Astrocyte (in vitro differentiated cells and primary cell): ENCODE results near the gene ABHD13. TPM values are rescaled to one million over a fixed set of nuclear protein-coding genes. Genes with fewer than 3 reads are reported as not detected.

Experiments
- DNase-seq: peaks from one replicate; pipeline ENCODE4 v3.0.0-alpha.2; 2010; ENCODE audit warnings: low read depth
- FAIRE-seq: peaks from 2 replicates; lab custom pipeline; 2011; peaks lifted over from hg19 to GRCh38; lab: Jason Lieb, UNC
- H2AFZ ChIP-seq: 2 replicates; pipeline ENCODE4 v1.6.0; 2012; ENCODE audit warnings: low read depth, low read length, inconsistent platforms
- H3K27ac ChIP-seq: 2 replicates; pipeline ENCODE4 v1.5.1; 2011; ENCODE audit warnings: low read depth, low read length, inconsistent platforms
- H3K27me3 ChIP-seq: 2 replicates; pipeline ENCODE4 v1.6.0; 2011; ENCODE audit warnings: low read length, inconsistent platforms; ENCODE audit not compliant: insufficient read depth
- H3K36me3 ChIP-seq: 2 replicates; pipeline ENCODE4 v1.5.1; 2011; ENCODE audit warnings: low read length, inconsistent platforms; ENCODE audit not compliant: insufficient read depth
- H3K4me1 ChIP-seq: 2 replicates; pipeline ENCODE4 v1.5.1; 2011; ENCODE audit warnings: low read length, inconsistent platforms; ENCODE audit not compliant: insufficient read depth
- H3K4me2 ChIP-seq: 2 replicates; pipeline ENCODE4 v1.6.0; 2012; ENCODE audit warnings: low read length, inconsistent platforms
- H3K4me3 ChIP-seq: 2 replicates; pipeline ENCODE4 v1.5.1; 2011; ENCODE audit warnings: low read depth, mild to moderate bottlenecking, low read length, inconsistent platforms; ENCODE audit not compliant: insufficient read depth
- H3K79me2 ChIP-seq: 2 replicates; pipeline ENCODE4 v1.6.0; 2012; ENCODE audit warnings: mild to moderate bottlenecking, low read length, inconsistent platforms; ENCODE audit not compliant: insufficient read depth
- H3K9ac ChIP-seq: 2 replicates; pipeline ENCODE4 v1.6.0; 2012; ENCODE audit warnings: mild to moderate bottlenecking, low read length, inconsistent platforms
- H3K9me3 ChIP-seq: 2 replicates; pipeline ENCODE4 v1.5.1; 2012; ENCODE audit warnings: low read depth, mild to moderate bottlenecking, low read length, inconsistent platforms; ENCODE audit not compliant: insufficient read depth
- H4K20me1 ChIP-seq: 2 replicates; pipeline ENCODE4 v1.6.0; 2012; ENCODE audit warnings: low read length, inconsistent platforms; ENCODE audit not compliant: insufficient read depth
- H3K27ac Mint-ChIP-seq: one replicate; pipeline ENCODE4 v1.8.0; 2021; ENCODE audit warnings: mild to moderate bottlenecking, mixed read lengths; ENCODE audit not compliant: unreplicated experiment
- H3K27me3 Mint-ChIP-seq: one replicate; pipeline ENCODE4 v1.8.0; 2021; ENCODE audit warnings: low read depth, mixed read lengths; ENCODE audit not compliant: unreplicated experiment
- H3K36me3 Mint-ChIP-seq: one replicate; pipeline ENCODE4 v1.8.0; 2021; ENCODE audit warnings: low read depth, mixed read lengths; ENCODE audit not compliant: unreplicated experiment
- H3K4me1 Mint-ChIP-seq: one replicate; pipeline ENCODE4 v1.8.0; 2021; ENCODE audit warnings: low read depth, mixed read lengths; ENCODE audit not compliant: unreplicated experiment
- H3K4me3 Mint-ChIP-seq: one replicate; pipeline ENCODE4 v1.8.0; 2021; ENCODE audit warnings: mild to moderate bottlenecking, moderate library complexity, mixed read lengths; ENCODE audit not compliant: unreplicated experiment
- H3K9me3 Mint-ChIP-seq: one replicate; pipeline ENCODE4 v1.8.0; 2021; ENCODE audit warnings: mild to moderate bottlenecking, mixed read lengths; ENCODE audit not compliant: unreplicated experiment
- CTCF ChIP-seq: IDR thresholded peaks from 2 replicates; pipeline ENCODE4 v1.5.1; 2011; ENCODE audit warnings: low read depth, mild to moderate bottlenecking, inconsistent platforms, low read length, moderate library complexity; ENCODE audit not compliant: insufficient read depth
- EZH2 ChIP-seq: IDR thresholded peaks from 2 replicates; pipeline ENCODE4 v1.6.1; 2012; ENCODE audit warnings: mild to moderate bottlenecking, low read length, inconsistent platforms; ENCODE audit not compliant: insufficient read depth
- total RNA-seq: library from RNA; stranded (reverse); gene quantifications from 2 replicates; pipeline ENCODE4 v1.2.1, GENCODE V29; 2021

Gene ABHD13
- total RNA-seq, 1 donor from 2014 or later, result 8.5 TPM

DNA sequence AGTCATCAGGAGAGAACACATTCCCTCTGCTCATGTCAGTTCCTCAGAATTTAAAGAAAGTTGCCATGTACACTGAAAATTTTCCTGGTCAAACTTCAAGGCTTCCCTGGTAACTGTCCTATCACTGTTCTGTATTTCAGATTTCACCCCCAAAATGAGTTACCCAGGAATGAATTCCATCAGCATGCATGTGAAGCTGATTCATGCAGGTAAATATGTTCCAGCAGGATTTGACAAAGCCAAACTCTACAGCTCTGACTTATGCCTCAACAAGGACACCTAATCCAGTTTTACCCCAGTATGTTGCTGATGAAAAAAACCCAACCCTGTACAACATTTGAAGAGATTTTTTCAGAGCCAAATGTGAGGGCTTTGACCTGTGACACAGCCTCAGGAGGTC, 24.4 kb upstream of the ABHD13 start:
- TF ChIP-seq EZH2 (no peak), CTCF (no peak)
- no peak overlapping the region for H3K27ac Mint-ChIP-seq
- no peak overlapping the region for H3K4me3 Mint-ChIP-seq
- no peak overlapping the region for H3K4me2 ChIP-seq
- H3K36me3 ChIP-seq, result no peaks in the 10 kb centered on the region
- H3K36me3 Mint-ChIP-seq, result no peaks in the 10 kb centered on the region
- no peak overlapping the region for H2AFZ ChIP-seq
- no peaks in the 10 kb centered on the region for H3K27me3 ChIP-seq
- H3K27me3 Mint-ChIP-seq, result no peaks in the 10 kb centered on the region
- H4K20me1 ChIP-seq, result no peaks in the 10 kb centered on the region
- H3K9ac ChIP-seq, result no peak overlapping the region
- no peaks in the 10 kb centered on the region for H3K4me1 Mint-ChIP-seq
- peaks cover 5% of the 10 kb centered on the region for H3K9me3 ChIP-seq
- FAIRE-seq, result no peak
- H3K9me3 Mint-ChIP-seq, result peaks cover 6% of the 10 kb centered on the region
- no peak for DNase-seq
- H3K79me2 ChIP-seq, result no peaks in the 10 kb centered on the region
- no peak overlapping the region for H3K27ac ChIP-seq
- H3K4me1 ChIP-seq, result no peaks in the 10 kb centered on the region
- H3K4me3 ChIP-seq, result no peak overlapping the region

DNA sequence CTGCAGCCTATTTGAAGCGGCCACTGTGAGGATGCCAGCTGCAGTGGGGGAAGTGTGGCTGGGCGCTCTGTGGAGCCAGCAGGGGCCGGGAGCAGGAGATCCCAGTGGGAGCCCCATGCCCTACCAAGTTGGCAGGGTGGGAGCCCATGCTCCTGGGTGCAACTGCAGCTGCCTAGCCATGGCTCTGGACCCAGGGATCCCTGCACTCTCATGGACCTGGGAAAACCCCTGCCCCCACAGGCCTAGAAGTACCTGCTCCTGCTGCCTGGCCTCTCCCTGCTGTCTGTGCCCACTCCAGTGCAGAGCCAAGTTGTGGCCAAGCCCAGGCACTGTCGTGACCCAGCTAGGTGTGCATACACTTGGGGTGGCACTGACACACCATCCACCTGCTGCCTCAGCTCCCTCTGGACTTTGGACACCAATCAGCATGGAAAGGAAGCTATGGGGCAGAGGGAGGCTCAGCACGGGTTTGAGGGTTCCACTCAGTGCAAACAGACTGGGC, 23.7 kb upstream of the ABHD13 start:
- no peaks in the 10 kb centered on the region for H3K4me1 ChIP-seq
- H3K79me2 ChIP-seq, result no peaks in the 10 kb centered on the region
- Mint-ChIP-seq H3K27ac (no peak overlapping the region), H3K27me3 (no peaks in the 10 kb centered on the region), H3K36me3 (no peaks in the 10 kb centered on the region), H3K4me3 (no peak overlapping the region), H3K4me1 (no peaks in the 10 kb centered on the region), H3K9me3 (peaks cover 6% of the 10 kb centered on the region)
- H3K9ac ChIP-seq, result no peak overlapping the region
- H3K4me3 ChIP-seq, result no peak overlapping the region
- H3K27ac ChIP-seq, result no peak overlapping the region
- no peak overlapping the region for H2AFZ ChIP-seq
- no peaks in the 10 kb centered on the region for H4K20me1 ChIP-seq
- no peaks in the 10 kb centered on the region for H3K36me3 ChIP-seq
- FAIRE-seq (no peak), DNase-seq (no peak)
- TF ChIP-seq CTCF, result no peak
- no peak for TF ChIP-seq EZH2
- peaks cover 5% of the 10 kb centered on the region for H3K9me3 ChIP-seq
- H3K27me3 ChIP-seq, result no peaks in the 10 kb centered on the region
- H3K4me2 ChIP-seq, result no peak overlapping the region

DNA sequence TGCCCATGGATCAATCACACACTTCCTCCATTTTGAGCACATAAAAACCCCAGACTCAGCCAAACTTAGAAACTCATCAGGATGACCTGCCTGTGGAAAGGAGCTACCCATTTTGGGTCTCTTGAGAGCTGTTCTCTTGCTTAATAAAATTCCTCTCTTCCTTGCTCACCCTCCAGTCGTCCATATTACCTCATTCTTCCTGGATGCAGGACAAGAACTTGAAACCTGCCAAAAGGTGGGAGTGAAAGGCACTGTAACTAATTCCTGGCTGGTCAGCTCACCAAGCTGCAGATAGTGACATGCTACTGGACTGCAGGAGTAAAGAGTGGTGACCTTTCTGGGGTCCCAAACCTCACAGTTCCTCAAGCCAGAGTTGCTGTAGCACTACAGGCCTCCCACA, 23.0 kb upstream of the ABHD13 start:
- H3K27me3 ChIP-seq, result no peaks in the 10 kb centered on the region
- no peaks in the 10 kb centered on the region for H3K4me1 Mint-ChIP-seq
- H4K20me1 ChIP-seq, result no peaks in the 10 kb centered on the region
- H3K27me3 Mint-ChIP-seq, result no peaks in the 10 kb centered on the region
- TF ChIP-seq CTCF, result no peak
- no peak for TF ChIP-seq EZH2
- H2AFZ ChIP-seq, result no peak overlapping the region
- no peak overlapping the region for H3K27ac ChIP-seq
- H3K36me3 ChIP-seq, result no peaks in the 10 kb centered on the region
- no peaks in the 10 kb centered on the region for H3K4me1 ChIP-seq
- FAIRE-seq, result no peak
- H3K4me3 ChIP-seq, result no peak overlapping the region
- no peak overlapping the region for H3K4me3 Mint-ChIP-seq
- no peak overlapping the region for H3K4me2 ChIP-seq
- no peaks in the 10 kb centered on the region for H3K79me2 ChIP-seq
- peak; percentile 29 for DNase-seq
- H3K27ac Mint-ChIP-seq, result no peak overlapping the region
- peaks cover 5% of the 10 kb centered on the region for H3K9me3 ChIP-seq
- H3K36me3 Mint-ChIP-seq, result no peaks in the 10 kb centered on the region
- H3K9me3 Mint-ChIP-seq, result peaks cover 6% of the 10 kb centered on the region
- H3K9ac ChIP-seq, result no peak overlapping the region
